ENCODE results near the gene KIF12.

The KIF12 gene

GRCh38 chr9:114086607-114087006, 12.5 kb downstream of the KIF12 start:
- H3K27ac ChIP-seq (ENCODE audit: low read depth, low read length) = no peak overlapping the region
- H3K27me3 ChIP-seq (ENCODE audit: control insufficient read depth, low read length) = peaks cover 19% of the 10 kb centered on the region
- H4K20me1 ChIP-seq (ENCODE audit: control insufficient read depth, insufficient read depth, low read depth, low read length) = no peaks in the 10 kb centered on the region
- no peak overlapping the region for H3K4me2 ChIP-seq (ENCODE audit: low read length)
- H3K4me3 ChIP-seq (ENCODE audit: low read length) = no peak overlapping the region
- H3K79me2 ChIP-seq (ENCODE audit: control insufficient read depth, low read length) = no peaks in the 10 kb centered on the region
- H3K9me3 ChIP-seq (ENCODE audit: control insufficient read depth, insufficient read depth, low read length) = no peaks in the 10 kb centered on the region
- no peaks in the 10 kb centered on the region for H3K4me1 ChIP-seq (ENCODE audit: control insufficient read depth, low read length)
- no peaks in the 10 kb centered on the region for H3K9me2 ChIP-seq (replicated peaks; ENCODE audit: control insufficient read depth, low read length)
- TF ChIP-seq CTCF (IDR thresholded peaks at IDR 0.05; ENCODE audit: low read depth, low read length, poor library complexity, severe bottlenecking) (no peak), EZH2phosphoT487 (IDR thresholded peaks at IDR 0.05; ENCODE audit: borderline replicate concordance, low read length) (no peak)
- no peaks in the 10 kb centered on the region for H3K36me3 ChIP-seq (ENCODE audit: control insufficient read depth, low read length)
- H3F3A ChIP-seq (ENCODE audit: control insufficient read depth, insufficient read depth) = no peaks in the 10 kb centered on the region

- no peak overlapping the region for H3K27ac ChIP-seq (ENCODE audit: low read depth, low read length)
- no peak overlapping the region for H3K4me3 ChIP-seq (ENCODE audit: low read length)
- no peaks in the 10 kb centered on the region for H3K36me3 ChIP-seq (ENCODE audit: control insufficient read depth, low read length)
- no peak overlapping the region for H3K4me2 ChIP-seq (ENCODE audit: low read length)
- no peaks in the 10 kb centered on the region for H4K20me1 ChIP-seq (ENCODE audit: control insufficient read depth, insufficient read depth, low read depth, low read length)
- H3F3A ChIP-seq (ENCODE audit: control insufficient read depth, insufficient read depth) = no peaks in the 10 kb centered on the region
- TF ChIP-seq CTCF (IDR thresholded peaks at IDR 0.05; ENCODE audit: low read depth, low read length, poor library complexity, severe bottlenecking) (no peak), EZH2phosphoT487 (IDR thresholded peaks at IDR 0.05; ENCODE audit: borderline replicate concordance, low read length) (no peak)
- H3K9me3 ChIP-seq (ENCODE audit: control insufficient read depth, insufficient read depth, low read length) = no peaks in the 10 kb centered on the region
- no peaks in the 10 kb centered on the region for H3K9me2 ChIP-seq (replicated peaks; ENCODE audit: control insufficient read depth, low read length)
- peaks cover 19% of the 10 kb centered on the region for H3K27me3 ChIP-seq (ENCODE audit: control insufficient read depth, low read length)
- no peaks in the 10 kb centered on the region for H3K79me2 ChIP-seq (ENCODE audit: control insufficient read depth, low read length)
- no peaks in the 10 kb centered on the region for H3K4me1 ChIP-seq (ENCODE audit: control insufficient read depth, low read length)
Observed at GRCh38 chr9:114086009-114086408, 13.1 kb downstream of the KIF12 start.

- H3K9me3 ChIP-seq (ENCODE audit: control insufficient read depth, insufficient read depth, low read length) = no peaks in the 10 kb centered on the region
- peaks cover 19% of the 10 kb centered on the region for H3K27me3 ChIP-seq (ENCODE audit: control insufficient read depth, low read length)
- H3K79me2 ChIP-seq (ENCODE audit: control insufficient read depth, low read length) = no peaks in the 10 kb centered on the region
- H3K27ac ChIP-seq (ENCODE audit: low read depth, low read length) = no peak overlapping the region
- TF ChIP-seq EZH2phosphoT487 (IDR thresholded peaks at IDR 0.05; ENCODE audit: borderline replicate concordance, low read length) (no peak), CTCF (IDR thresholded peaks at IDR 0.05; ENCODE audit: low read depth, low read length, poor library complexity, severe bottlenecking) (no peak)
- no peaks in the 10 kb centered on the region for H3K9me2 ChIP-seq (replicated peaks; ENCODE audit: control insufficient read depth, low read length)
- H3K4me1 ChIP-seq (ENCODE audit: control insufficient read depth, low read length) = no peaks in the 10 kb centered on the region
- no peak overlapping the region for H3K4me2 ChIP-seq (ENCODE audit: low read length)
- no peaks in the 10 kb centered on the region for H3K36me3 ChIP-seq (ENCODE audit: control insufficient read depth, low read length)
- no peaks in the 10 kb centered on the region for H3F3A ChIP-seq (ENCODE audit: control insufficient read depth, insufficient read depth)
- H4K20me1 ChIP-seq (ENCODE audit: control insufficient read depth, insufficient read depth, low read depth, low read length) = no peaks in the 10 kb centered on the region
- no peak overlapping the region for H3K4me3 ChIP-seq (ENCODE audit: low read length)
Observed at GRCh38 chr9:114085387-114085789, 13.7 kb downstream of the KIF12 start.
